NCI-H146 (cell line): Measurements from ENCODE around the gene ATOH7.
"Not testable (repeated sequence)": the region's sequence is repeated elsewhere in the genome, so short reads cannot be mapped to it uniquely, and the experiment has no call there.

Experiments used
- DNase-seq: peaks from one replicate; lab custom pipeline; 2025; lab: John Stamatoyannopoulos, UW

The ATOH7 gene

GRCh38 chr10:68231817-68232251, at the start of gene ATOH7:
TSS of gene ATOH7 (minus strand) at chr10:68232113. CDS start at chr10:68231677, 436 bp downstream.
- DNase-seq: peak; percentile 13

GRCh38 chr10:68280758-68281157, 48.8 kb upstream of the ATOH7 start:
- DNase-seq: no peak

- DNase-seq: not testable (repeated sequence)
Observed at GRCh38 chr10:68278906-68279753, 47.2 kb upstream of the ATOH7 start.

- DNase-seq: not testable (repeated sequence)
Observed at GRCh38 chr10:68277814-68278213, 45.9 kb upstream of the ATOH7 start.

GRCh38 chr10:68276224-68276623, 44.3 kb upstream of the ATOH7 start:
- no peak for DNase-seq

- DNase-seq: no peak
Observed at GRCh38 chr10:68275600-68276126, 43.8 kb upstream of the ATOH7 start.

- DNase-seq: no peak
Observed at GRCh38 chr10:68272833-68273232, 40.9 kb upstream of the ATOH7 start.

- peak; percentile 7 for DNase-seq
Observed at GRCh38 chr10:68271196-68271882, 39.4 kb upstream of the ATOH7 start.

GRCh38 chr10:68269562-68270290, 37.8 kb upstream of the ATOH7 start:
- DNase-seq: no peak

GRCh38 chr10:68261132-68261856, 29.4 kb upstream of the ATOH7 start:
- DNase-seq: peak; percentile 62

- no peak for DNase-seq
Observed at GRCh38 chr10:68253346-68253745, 21.4 kb upstream of the ATOH7 start.

GRCh38 chr10:68251625-68252495, 19.9 kb upstream of the ATOH7 start:
- DNase-seq: no peak

- DNase-seq: peak; percentile 53
Observed at GRCh38 chr10:68251151-68251550, 19.2 kb upstream of the ATOH7 start.

- no peak for DNase-seq
Observed at GRCh38 chr10:68249297-68249696, 17.4 kb upstream of the ATOH7 start.

- no peak for DNase-seq
Observed at GRCh38 chr10:68247931-68248330, 16.0 kb upstream of the ATOH7 start.

GRCh38 chr10:68246397-68246796, 14.5 kb upstream of the ATOH7 start:
- DNase-seq: not testable (repeated sequence)

GRCh38 chr10:68242051-68242450, 10.1 kb upstream of the ATOH7 start:
- DNase-seq: no peak

- DNase-seq: no peak
Observed at GRCh38 chr10:68239596-68240150, 7.8 kb upstream of the ATOH7 start.

- DNase-seq: no peak
Observed at GRCh38 chr10:68239069-68239468, 7.2 kb upstream of the ATOH7 start.

- no peak for DNase-seq
Observed at GRCh38 chr10:68238371-68238770, 6.5 kb upstream of the ATOH7 start.
